Measurements from ENCODE around the gene USP12.
"Not testable (repeated sequence)": the region's sequence is repeated elsewhere in the genome, so short reads cannot be mapped to it uniquely, and the experiment has no call there.

The USP12 gene

GRCh38 chr13:27125357-27126282, 46.0 kb downstream of the USP12 start:
- TF ChIP-seq CTCF (conservative IDR thresholded peaks at IDR 0.05; ENCODE audit: low read length) (no peak), EZH2phosphoT487 (IDR thresholded peaks at IDR 0.05; ENCODE audit: borderline replicate concordance) (no peak)
- peaks cover 20% of the 10 kb centered on the region for H3K36me3 ChIP-seq (ENCODE audit: insufficient read depth, low read length)
- no peaks in the 10 kb centered on the region for H3K27me3 ChIP-seq (ENCODE audit: insufficient read depth, low read length, poor library complexity, severe bottlenecking)
- H3K9ac ChIP-seq (ENCODE audit: low read depth, low read length, poor library complexity, severe bottlenecking), result no peak overlapping the region
- no peak overlapping the region for H2AFZ ChIP-seq (ENCODE audit: low read length)
- peaks cover 15% of the 10 kb centered on the region; the same call in 1 of the 2 replicates for H3K9me3 ChIP-seq (ENCODE audit: insufficient read depth, low read depth, low read length)
- peaks cover 99% of the 10 kb centered on the region for H3K79me2 ChIP-seq (ENCODE audit: insufficient read depth, low read length)
- H3K4me2 ChIP-seq (ENCODE audit: low read depth, low read length, poor library complexity, severe bottlenecking), result no peak overlapping the region
- H3K4me3 ChIP-seq (ENCODE audit: low read length, poor library complexity, severe bottlenecking), result no peak overlapping the region
- peaks cover 39% of the 10 kb centered on the region for H3K4me1 ChIP-seq (ENCODE audit: insufficient read depth, low read length, poor library complexity, severe bottlenecking)
- H4K20me1 ChIP-seq (ENCODE audit: insufficient read depth, low read length, poor library complexity, severe bottlenecking), result peaks cover 65% of the 10 kb centered on the region
- H3F3A ChIP-seq (ENCODE audit: low read depth), result 0 out of 2 replicates have a peak, but pooled peaks cover 6% of the 10 kb centered on the region
- no peaks in the 10 kb centered on the region for H3K9me2 ChIP-seq (replicated peaks; ENCODE audit: low read depth, low read length)

- 0 out of 2 replicates have a peak, but pooled peaks cover 6% of the 10 kb centered on the region for H3F3A ChIP-seq (ENCODE audit: low read depth)
- H3K27me3 ChIP-seq (ENCODE audit: insufficient read depth, low read length, poor library complexity, severe bottlenecking), result no peaks in the 10 kb centered on the region
- no peaks in the 10 kb centered on the region for H3K9me2 ChIP-seq (replicated peaks; ENCODE audit: low read depth, low read length)
- H4K20me1 ChIP-seq (ENCODE audit: insufficient read depth, low read length, poor library complexity, severe bottlenecking), result peaks cover 65% of the 10 kb centered on the region
- no peak overlapping the region for H3K4me3 ChIP-seq (ENCODE audit: low read length, poor library complexity, severe bottlenecking)
- peaks cover 99% of the 10 kb centered on the region for H3K79me2 ChIP-seq (ENCODE audit: insufficient read depth, low read length)
- no peak overlapping the region for H3K4me2 ChIP-seq (ENCODE audit: low read depth, low read length, poor library complexity, severe bottlenecking)
- H3K9me3 ChIP-seq (ENCODE audit: insufficient read depth, low read depth, low read length), result peaks cover 15% of the 10 kb centered on the region; the same call in 1 of the 2 replicates
- peaks cover 31% of the 10 kb centered on the region for H3K4me1 ChIP-seq (ENCODE audit: insufficient read depth, low read length, poor library complexity, severe bottlenecking)
- TF ChIP-seq CTCF (conservative IDR thresholded peaks at IDR 0.05; ENCODE audit: low read length) (no peak), EZH2phosphoT487 (IDR thresholded peaks at IDR 0.05; ENCODE audit: borderline replicate concordance) (no peak)
- no peak overlapping the region for H2AFZ ChIP-seq (ENCODE audit: low read length)
- no peak overlapping the region for H3K9ac ChIP-seq (ENCODE audit: low read depth, low read length, poor library complexity, severe bottlenecking)
- H3K36me3 ChIP-seq (ENCODE audit: insufficient read depth, low read length), result peaks cover 20% of the 10 kb centered on the region
These were observed 47.0 kb downstream of the USP12 start for GRCh38 chr13:27124571-27124970.

- peaks cover 15% of the 10 kb centered on the region; the same call in 1 of the 2 replicates for H3K9me3 ChIP-seq (ENCODE audit: insufficient read depth, low read depth, low read length)
- H2AFZ ChIP-seq (ENCODE audit: low read length); H3F3A ChIP-seq (ENCODE audit: low read depth); H3K27me3 ChIP-seq (ENCODE audit: insufficient read depth, low read length, poor library complexity, severe bottlenecking); H3K4me3 ChIP-seq (ENCODE audit: low read length, poor library complexity, severe bottlenecking); H3K9me2 ChIP-seq (replicated peaks; ENCODE audit: low read depth, low read length); H3K9ac ChIP-seq (ENCODE audit: low read depth, low read length, poor library complexity, severe bottlenecking); H3K4me2 ChIP-seq (ENCODE audit: low read depth, low read length, poor library complexity, severe bottlenecking): not testable (repeated sequence)
- H3K36me3 ChIP-seq (ENCODE audit: insufficient read depth, low read length), result peaks cover 20% of the 10 kb centered on the region
- peaks cover 99% of the 10 kb centered on the region for H3K79me2 ChIP-seq (ENCODE audit: insufficient read depth, low read length)
- H4K20me1 ChIP-seq (ENCODE audit: insufficient read depth, low read length, poor library complexity, severe bottlenecking), result peaks cover 64% of the 10 kb centered on the region
- H3K4me1 ChIP-seq (ENCODE audit: insufficient read depth, low read length, poor library complexity, severe bottlenecking), result peaks cover 21% of the 10 kb centered on the region
These were observed 48.2 kb downstream of the USP12 start for GRCh38 chr13:27123445-27123844.

Measured in Loucy (cell line).